Neural cell (in vitro differentiated cells): ENCODE results near the gene HES6. TPM values are rescaled to one million over a fixed set of nuclear protein-coding genes. Genes with fewer than 3 reads are reported as not detected.
A peak's percentile ranks its signal among the peaks of the same experiment; 100 is the strongest.

ENCODE experiments used
- H2AFZ ChIP-seq: fragments of 200-600, 300-800 bp; sonication (generic), shearing (Covaris generic); 2 replicates; pipeline ENCODE4 v1.6.0; 2014; ENCODE audit warnings: low read depth, mild to moderate bottlenecking, antibody characterized with exemption, low read length, moderate library complexity
- H3F3A ChIP-seq: fragments of 200-600 bp; shearing (Covaris generic); 2 replicates; pipeline ENCODE4 v1.6.1; 2016; ENCODE audit warnings: mild to moderate bottlenecking, moderate library complexity, mixed read lengths, antibody characterized with exemption, low read length; ENCODE audit not compliant: insufficient read depth, poor library complexity, severe bottlenecking
- H3K27ac ChIP-seq: fragments of 200-600, 300-800 bp; sonication (generic), shearing (Covaris generic); 2 replicates; pipeline ENCODE4 v1.5.1; 2014; ENCODE audit warnings: mild to moderate bottlenecking, low read length, moderate library complexity
- H3K27me3 ChIP-seq: fragments of 300-800, 200-600 bp; sonication (generic), shearing (Covaris generic); 2 replicates; pipeline ENCODE4 v1.6.0; 2014; ENCODE audit warnings: mild to moderate bottlenecking, low read depth, low read length, moderate library complexity; ENCODE audit not compliant: insufficient read depth
- H3K36me3 ChIP-seq: fragments of 300-800, 200-600 bp; sonication (generic), shearing (Covaris generic); 2 replicates; pipeline ENCODE4 v1.5.1; 2014; ENCODE audit warnings: mild to moderate bottlenecking, antibody characterized with exemption, low read length, moderate library complexity; ENCODE audit not compliant: insufficient read depth
- H3K4me2 ChIP-seq: fragments of 300-800, 200-600 bp; sonication (generic), shearing (Covaris generic); 2 replicates; pipeline ENCODE4 v1.6.0; 2014; ENCODE audit warnings: mild to moderate bottlenecking, low read length
- H3K4me3 ChIP-seq: fragments of 300-800, 200-600 bp; sonication (generic), shearing (Covaris generic); 2 replicates; pipeline ENCODE4 v1.5.1; 2014; ENCODE audit warnings: mild to moderate bottlenecking, low read length, moderate library complexity
- H3K79me2 ChIP-seq: fragments of 200-600 bp; shearing (Covaris generic); replicated peaks from 2 replicates; pipeline ENCODE4 v1.6.0; 2014; ENCODE audit warnings: mild to moderate bottlenecking, low read length, moderate library complexity; ENCODE audit not compliant: insufficient read depth
- H3K9ac ChIP-seq: fragments of 300-800, 200-600 bp; sonication (generic), shearing (Covaris generic); 2 replicates; pipeline ENCODE4 v1.6.1; 2016; ENCODE audit warnings: mild to moderate bottlenecking, low read length, mixed read lengths
- H3K9me2 ChIP-seq: fragments of 200-600 bp; shearing (Covaris generic); 2 replicates; pipeline ENCODE4 v1.6.1; 2016; ENCODE audit warnings: mild to moderate bottlenecking, low read length, mixed read lengths; ENCODE audit not compliant: insufficient read depth
- H3K9me3 ChIP-seq: fragments of 200-600, 300-800 bp; sonication (generic), shearing (Covaris generic); 2 replicates; pipeline ENCODE4 v1.6.1; 2016; ENCODE audit warnings: mild to moderate bottlenecking, mixed run types, low read length, moderate library complexity, mixed read lengths
- H4K20me1 ChIP-seq: fragments of 200-600 bp; shearing (Covaris generic); 2 replicates; pipeline ENCODE4 v1.6.1; 2016; ENCODE audit warnings: mild to moderate bottlenecking, mixed run types; ENCODE audit not compliant: insufficient read depth
- CTCF ChIP-seq: fragments of 450-650 bp; IDR thresholded peaks from 2 replicates; pipeline ENCODE4 v1.5.1; 2014; ENCODE audit warnings: antibody characterized with exemption, mild to moderate bottlenecking, moderate library complexity; ENCODE audit not compliant: poor library complexity, severe bottlenecking
- EP300 ChIP-seq: fragments of 450-650 bp; conservative IDR thresholded peaks from 2 replicates; pipeline ENCODE4 v1.6.1; 2014; ENCODE audit warnings: antibody characterized with exemption, mild to moderate bottlenecking, moderate library complexity; ENCODE audit not compliant: poor library complexity, severe bottlenecking
- EZH2 ChIP-seq: fragments of 200-600, 300-800 bp; shearing (Covaris generic), sonication (generic); IDR thresholded peaks from 2 replicates; pipeline ENCODE4 v1.6.1; 2014; ENCODE audit warnings: antibody characterized with exemption, low read length, borderline replicate concordance, mild to moderate bottlenecking; ENCODE audit not compliant: insufficient read depth, poor library complexity, severe bottlenecking
- MXI1 ChIP-seq: fragments of 450-650 bp; conservative IDR thresholded peaks from 2 replicates; pipeline ENCODE4 v1.6.1; 2014; ENCODE audit warnings: antibody characterized with exemption, mild to moderate bottlenecking; ENCODE audit not compliant: poor library complexity, severe bottlenecking
- POLR2AphosphoS5 ChIP-seq: IDR thresholded peaks from 2 replicates; pipeline ENCODE4 v1.6.1; 2012
- RAD21 ChIP-seq: fragments of 450-650 bp; conservative IDR thresholded peaks from 2 replicates; pipeline ENCODE4 v1.6.1; 2014; ENCODE audit warnings: antibody characterized with exemption, mild to moderate bottlenecking, moderate library complexity
- REST ChIP-seq: IDR thresholded peaks from 2 replicates; pipeline ENCODE4 v1.6.1; 2012; ENCODE audit warnings: borderline replicate concordance
- SMC3 ChIP-seq: fragments of 450-650 bp; conservative IDR thresholded peaks from 2 replicates; pipeline ENCODE4 v1.6.1; 2014; ENCODE audit warnings: antibody characterized with exemption, mild to moderate bottlenecking, moderate library complexity; ENCODE audit not compliant: poor library complexity
- TAF1 ChIP-seq: IDR thresholded peaks from 2 replicates; pipeline ENCODE4 v1.6.1; 2012; ENCODE audit warnings: low read depth
- polyA plus RNA-seq: library from polyadenylated mRNA; depleted of rRNA; stranded (reverse); fragments of >200 nt; gene quantifications from 2 replicates; pipeline ENCODE4 v1.2.3, GENCODE V29; 2014

HES6 gene
- polyA plus RNA-seq, 1 donor from 2014 or later = 236 TPM

- TF ChIP-seq MXI1 (peak; percentile 62), EP300 (no peak), REST (no peak), TAF1 (no peak), RAD21 (no peak)
- H3K9me3 ChIP-seq = no peaks in the 10 kb centered on the region
- peak overlapping the region; percentile 68 for H3K4me3 ChIP-seq
- peak overlapping the region; percentile 50 for H3K9ac ChIP-seq
- H3F3A ChIP-seq = no peaks in the 10 kb centered on the region
- H3K27me3 ChIP-seq = peaks cover 6% of the 10 kb centered on the region
- H4K20me1 ChIP-seq = no peaks in the 10 kb centered on the region
- peak overlapping the region; percentile 42 for H2AFZ ChIP-seq
- H3K36me3 ChIP-seq = no peaks in the 10 kb centered on the region
- no peak overlapping the region for H3K27ac ChIP-seq
- no peaks in the 10 kb centered on the region for H3K79me2 ChIP-seq
- H3K4me2 ChIP-seq = no peak overlapping the region
- H3K9me2 ChIP-seq = no peaks in the 10 kb centered on the region
Observed at GRCh38 chr2:238231251-238231793, 8.5 kb downstream of the HES6 start.

- Histone ChIP-seq H3K36me3 (no peaks in the 10 kb centered on the region), H3K9me2 (no peaks in the 10 kb centered on the region), H3K4me2 (no peak overlapping the region), H3K9me3 (no peaks in the 10 kb centered on the region), H4K20me1 (no peaks in the 10 kb centered on the region), H2AFZ (no peak overlapping the region), H3K9ac (no peak overlapping the region), H3F3A (no peaks in the 10 kb centered on the region), H3K27me3 (peaks cover 6% of the 10 kb centered on the region), H3K4me3 (peak overlapping the region; percentile 68), H3K79me2 (no peaks in the 10 kb centered on the region), H3K27ac (no peak overlapping the region)
- TF ChIP-seq TAF1 = no peak
- TF ChIP-seq RAD21 = no peak
- TF ChIP-seq EP300 = no peak
- TF ChIP-seq REST = no peak
- no peak for TF ChIP-seq CTCF
- TF ChIP-seq POLR2AphosphoS5 = no peak
- no peak for TF ChIP-seq SMC3
- TF ChIP-seq MXI1 = no peak
- TF ChIP-seq EZH2 = no peak
Observed at GRCh38 chr2:238230699-238231098, 9.1 kb downstream of the HES6 start.
